GM12891 (cell line): ENCODE measurements around the gene SIX4.

ENCODE experiments used
- PAX5 ChIP-seq: IDR thresholded peaks from 2 replicates; pipeline ENCODE4 v1.6.1; 2011; ENCODE audit warnings: low read length, moderate library complexity, mild to moderate bottlenecking; ENCODE audit not compliant: insufficient read depth, severe bottlenecking
- POLR2A ChIP-seq: IDR thresholded peaks from 2 replicates; pipeline ENCODE4 v1.6.1; 2011; ENCODE audit warnings: low read depth, low read length, control low read depth
- SPI1 ChIP-seq: IDR thresholded peaks from 2 replicates; pipeline ENCODE4 v1.6.1; 2011; ENCODE audit warnings: low read depth, low read length, control low read depth
- TAF1 ChIP-seq: IDR thresholded peaks from 2 replicates; pipeline ENCODE4 v1.6.1; 2011; ENCODE audit warnings: low read depth, low read length, control low read depth

GRCh38 chr14:60738843-60739508 is 14.8 kb upstream of the SIX4 start:
- TF ChIP-seq PAX5: no peak
- no peak for TF ChIP-seq TAF1
- no peak for TF ChIP-seq POLR2A
- TF ChIP-seq SPI1: no peak
